ENCODE measurements around the gene TAF5L. TPM values are rescaled to one million over a fixed set of nuclear protein-coding genes. Genes with fewer than 3 reads are reported as not detected.

The TAF5L gene
- total RNA-seq, 3 donors from 2014 or later (not counting 1 experiment from before 2014, with no cell fraction given): 21.6 to 37.9 (median 32.7) TPM

- Histone ChIP-seq H3K4me1 (ENCODE audit: control insufficient read depth, insufficient read depth, low read length) (no peaks in the 10 kb centered on the region), H3K36me3 (ENCODE audit: control insufficient read depth, insufficient read depth, low read length) (no peaks in the 10 kb centered on the region), H3K4me3 (ENCODE audit: low read length) (no peak overlapping the region), H3K27ac (ENCODE audit: low read length) (no peak overlapping the region), H3K9me3 (ENCODE audit: control insufficient read depth, insufficient read depth, low read length) (no peaks in the 10 kb centered on the region), H3K27me3 (ENCODE audit: control insufficient read depth, insufficient read depth, low read length) (no peaks in the 10 kb centered on the region)
- Mint-ChIP-seq H3K4me3 (no peak overlapping the region), H3K36me3 (no peaks in the 10 kb centered on the region), H3K4me1 (no peaks in the 10 kb centered on the region), H3K27ac (no peak overlapping the region), H3K27me3 (ENCODE audit: low read depth in 2 of 2) (peaks cover 0 to 3% of the 10 kb centered on the region in 2 donors), H3K9me3 (no peaks in the 10 kb centered on the region)
- DNase-seq (no peak), ATAC-seq (no peak)
- TF ChIP-seq CTCF (IDR thresholded peaks at IDR 0.05): no peak
- intact Hi-C loops (cut with micrococcal nuclease): no loop called here
- 85% methylated on average over 1 of the region's 2 CpGs for WGBS (ENCODE audit: insufficient coverage)
These were observed 54.9 kb downstream of the TAF5L start for GRCh38 chr1:229570891-229571516.

- Histone ChIP-seq H3K27me3 (ENCODE audit: control insufficient read depth, insufficient read depth, low read length) (no peaks in the 10 kb centered on the region), H3K4me3 (ENCODE audit: low read length) (no peak overlapping the region), H3K9me3 (ENCODE audit: control insufficient read depth, insufficient read depth, low read length) (no peaks in the 10 kb centered on the region), H3K27ac (ENCODE audit: low read length) (no peak overlapping the region), H3K4me1 (ENCODE audit: control insufficient read depth, insufficient read depth, low read length) (no peaks in the 10 kb centered on the region), H3K36me3 (ENCODE audit: control insufficient read depth, insufficient read depth, low read length) (no peaks in the 10 kb centered on the region)
- ATAC-seq: no peak
- TF ChIP-seq CTCF (IDR thresholded peaks at IDR 0.05): no peak
- 79% methylated on average over 20 of the region's 20 CpGs for WGBS (ENCODE audit: insufficient coverage)
- intact Hi-C loops (cut with micrococcal nuclease): no loop called here
- H3K36me3 Mint-ChIP-seq: no peaks in the 10 kb centered on the region
- H3K4me1 Mint-ChIP-seq: no peaks in the 10 kb centered on the region
- H3K27ac Mint-ChIP-seq: no peak overlapping the region
- peaks cover 0 to 3% of the 10 kb centered on the region in 2 donors for H3K27me3 Mint-ChIP-seq (ENCODE audit: low read depth in 2 of 2)
- H3K9me3 Mint-ChIP-seq: no peaks in the 10 kb centered on the region
- no peak for DNase-seq
- no peak overlapping the region for H3K4me3 Mint-ChIP-seq
These were observed 55.6 kb downstream of the TAF5L start for GRCh38 chr1:229570305-229570704.

- no peaks in the 10 kb centered on the region for H3K4me1 ChIP-seq (ENCODE audit: control insufficient read depth, insufficient read depth, low read length)
- no peaks in the 10 kb centered on the region for H3K9me3 Mint-ChIP-seq
- H3K27me3 Mint-ChIP-seq (ENCODE audit: low read depth in 2 of 2): peaks cover 0 to 3% of the 10 kb centered on the region in 2 donors
- no peak overlapping the region for H3K4me3 Mint-ChIP-seq
- no peak for ATAC-seq
- WGBS (ENCODE audit: insufficient coverage): 80% methylated on average over 11 of the region's 13 CpGs
- intact Hi-C loops (cut with micrococcal nuclease): no loop called here
- H3K4me1 Mint-ChIP-seq: no peaks in the 10 kb centered on the region
- H3K27ac ChIP-seq (ENCODE audit: low read length): no peak overlapping the region
- DNase-seq: no peak
- no peaks in the 10 kb centered on the region for H3K9me3 ChIP-seq (ENCODE audit: control insufficient read depth, insufficient read depth, low read length)
- H3K27me3 ChIP-seq (ENCODE audit: control insufficient read depth, insufficient read depth, low read length): no peaks in the 10 kb centered on the region
- H3K36me3 ChIP-seq (ENCODE audit: control insufficient read depth, insufficient read depth, low read length): no peaks in the 10 kb centered on the region
- H3K36me3 Mint-ChIP-seq: no peaks in the 10 kb centered on the region
- H3K4me3 ChIP-seq (ENCODE audit: low read length): no peak overlapping the region
- H3K27ac Mint-ChIP-seq: no peak overlapping the region
- no peak for TF ChIP-seq CTCF (IDR thresholded peaks at IDR 0.05)
These were observed 58.6 kb downstream of the TAF5L start for GRCh38 chr1:229567109-229567868.

Measured in natural killer cell (primary cell).